HepG2 (cell line): Measurements from ENCODE around the gene INSIG1.

ENCODE experiments used
- GATAD1 ChIP-seq: IDR thresholded peaks from 2 replicates; pipeline ENCODE4 v1.6.1; 2016; ENCODE audit warnings: missing genetic modification reagents, missing compliant biosample characterization
- MTF1 ChIP-seq: sonication (generic); formaldehyde crosslinking; IDR thresholded peaks from 2 replicates; pipeline ENCODE4 v1.5.0; 2020; ENCODE audit warnings: missing genetic modification reagents
- POLR2A ChIP-seq, 2 experiments: IDR thresholded peaks; 2 replicates each; pipeline ENCODE4 v1.6.1; 2011; ENCODE audit warnings: low read depth in 2 of 2, low read length in 2 of 2, mild to moderate bottlenecking in 1 of 2, moderate library complexity in 1 of 2; ENCODE audit not compliant: insufficient read depth in 1 of 2
- SP4 ChIP-seq: sonication (generic); formaldehyde crosslinking; IDR thresholded peaks from 2 replicates; pipeline ENCODE4 v1.8.1; 2023; ENCODE audit warnings: mild to moderate bottlenecking, missing genetic modification reagents
- ZNF337 ChIP-seq: sonication (generic); formaldehyde crosslinking; IDR thresholded peaks from 2 replicates; pipeline ENCODE4 v1.5.1; 2020; ENCODE audit warnings: missing genetic modification reagents, low read depth, mild to moderate bottlenecking, borderline replicate concordance
- ZNF691 ChIP-seq: sonication (generic); formaldehyde crosslinking; IDR thresholded peaks from 2 replicates; pipeline ENCODE4 v1.4.0; 2020; ENCODE audit warnings: missing genetic modification reagents, low read depth, mild to moderate bottlenecking, borderline replicate concordance

GRCh38 chr7:155324012-155324917 lies 26.6 kb downstream of the INSIG1 start:
- TF ChIP-seq GATAD1 (CRISPR knock-in tag) (no peak), MTF1 (CRISPR knock-in tag) (no peak), ZNF691 (no peak), ZNF337 (CRISPR knock-in tag) (no peak), POLR2A (IDR thresholded peaks at IDR 0.05; ENCODE audit: insufficient read depth in 1 of 2, low read depth in 2 of 2, low read length in 2 of 2) (no peak), SP4 (CRISPR knock-in tag) (no peak)
